ENCODE measurements around the gene CAPZA3.

GRCh38 chr12:18749386-18749957, 11.6 kb downstream of the CAPZA3 start:
- TF ChIP-seq TARDBP (IDR thresholded peaks at IDR 0.05) (no peak), HDGF (IDR thresholded peaks at IDR 0.05; ENCODE audit: borderline replicate concordance) (no peak), FOXM1 (IDR thresholded peaks at IDR 0.05; ENCODE audit: borderline replicate concordance) (no peak), SUZ12 (IDR thresholded peaks at IDR 0.05) (no peak), FOXK2 (IDR thresholded peaks at IDR 0.05) (no peak), SP1 (IDR thresholded peaks at IDR 0.05) (no peak), FOXA1 (IDR thresholded peaks at IDR 0.05) (no peak), PKNOX1 (IDR thresholded peaks at IDR 0.05) (no peak), CTBP1 (IDR thresholded peaks at IDR 0.05; ENCODE audit: borderline replicate concordance) (no peak), ZNF384 (IDR thresholded peaks at IDR 0.05) (no peak), NFRKB (IDR thresholded peaks at IDR 0.05) (no peak), BHLHE40 (IDR thresholded peaks at IDR 0.05; ENCODE audit: borderline replicate concordance) (no peak)
